B cell (primary cell): Measurements from ENCODE around the gene NELL2. TPM values are rescaled to one million over a fixed set of nuclear protein-coding genes. Genes with fewer than 3 reads are reported as not detected.

Experiments used
- ATAC-seq: fragments of 200-7000 bp; cut with Tn5 transposase; one replicate; pipeline ENCODE4 v1.10.0; 2021; ENCODE audit warnings: low read depth, mild to moderate bottlenecking, moderate number of reproducible peaks, moderate library complexity
- CTCF ChIA-PET: fragments of 350-600 bp; sonication (Branson Sonifier 250); formaldehyde crosslinking; loops from one replicate; lab custom pipeline; 2021; ENCODE audit warnings: antibody characterized with exemption, inconsistent platforms; lab: Charles Lee
- POLR2A ChIA-PET: fragments of 350-600 bp; sonication (Branson Sonifier 250); formaldehyde crosslinking; loops from one replicate; lab custom pipeline; 2021; ENCODE audit warnings: antibody characterized with exemption; lab: Charles Lee
- DNase-seq: peaks from one replicate; pipeline ENCODE4 v3.0.0; 2013
- H2AFZ ChIP-seq: 2 replicates; pipeline ENCODE4 v1.6.1; 2012; ENCODE audit warnings: mild to moderate bottlenecking, low read depth, low read length; ENCODE audit not compliant: insufficient read depth, poor library complexity, severe bottlenecking
- H3K27ac ChIP-seq, 2 donors: 1 replicate in 1 of 2; 2 replicates in 1 of 2; pipeline ENCODE4 v1.5.1; 2012 to 2013; ENCODE audit warnings: low read length in 2 of 2, mild to moderate bottlenecking in 2 of 2, moderate library complexity in 1 of 2
- H3K27me3 ChIP-seq, 4 experiments: fragments of 200-600 bp in 1 of 4; sonication (generic) in 1 of 4; replicated peaks in 1 of 4; 1 replicate in 2 of 4; 2 replicates in 2 of 4; pipeline versions ENCODE4 v1.6.1 to v1.7.0; 2013 to 2016; ENCODE audit warnings: low read length in 3 of 4, mild to moderate bottlenecking in 2 of 4, mixed read lengths in 1 of 4, moderate library complexity in 1 of 4; ENCODE audit not compliant: insufficient read depth in 4 of 4, control insufficient read depth in 3 of 4; ENCODE audit errors: control extremely low read depth in 1 of 4
- H3K36me3 ChIP-seq, 2 experiments: replicated peaks in 1 of 2; 1 replicate in 1 of 2; 2 replicates in 1 of 2; pipeline versions ENCODE4 v1.6.1 to v1.7.1; 2013; ENCODE audit warnings: low read length in 1 of 2; ENCODE audit not compliant: insufficient read depth in 2 of 2, control insufficient read depth in 1 of 2; ENCODE audit errors: control extremely low read depth in 1 of 2, extremely low read depth in 1 of 2
- H3K4me1 ChIP-seq, 2 donors: fragments of 200-600 bp in 1 of 2; sonication (generic) in 1 of 2; 1 replicate in 1 of 2; 2 replicates in 1 of 2; pipeline versions ENCODE4 v1.5.1 to v1.6.1; 2013 to 2017; ENCODE audit warnings: low read length in 2 of 2; ENCODE audit not compliant: control insufficient read depth in 2 of 2, insufficient read depth in 2 of 2
- H3K4me2 ChIP-seq: replicated peaks from 2 replicates; pipeline ENCODE3; 2012; ENCODE audit warnings: mild to moderate bottlenecking, low read depth, low read length; ENCODE audit not compliant: poor library complexity, severe bottlenecking
- H3K4me3 ChIP-seq, 5 experiments: fragments of 200-600 bp in 1 of 5; sonication (generic) in 1 of 5; 1 replicate in 3 of 5; 2 replicates in 2 of 5; pipeline versions ENCODE4 v1.5.1 to v1.7.0; 2011 to 2016; ENCODE audit warnings: low read length in 4 of 5, mild to moderate bottlenecking in 4 of 5, low read depth in 2 of 5, control low read depth in 1 of 5, moderate library complexity in 1 of 5; ENCODE audit not compliant: insufficient read depth in 1 of 5; ENCODE audit errors: control extremely low read depth in 1 of 5, extremely low read depth in 1 of 5
- H3K79me2 ChIP-seq: fragments of 200-600 bp; sonication (generic); one replicate; pipeline ENCODE4 v1.6.0; 2016; ENCODE audit warnings: low read length; ENCODE audit not compliant: control insufficient read depth, insufficient read depth
- H3K9ac ChIP-seq: fragments of 200-600 bp; sonication (generic); 2 replicates; pipeline ENCODE4 v1.6.1; 2017; ENCODE audit warnings: mild to moderate bottlenecking, low read length, moderate library complexity
- H3K9me3 ChIP-seq, 3 donors: one replicate each; pipeline versions ENCODE4 v1.6.1 to v1.7.1; 2013; ENCODE audit warnings: low read length in 2 of 3; ENCODE audit not compliant: control insufficient read depth in 2 of 3, insufficient read depth in 1 of 3; ENCODE audit errors: control extremely low read depth in 1 of 3
- H4K20me1 ChIP-seq: 2 replicates; pipeline ENCODE4 v1.6.0; 2012; ENCODE audit warnings: mild to moderate bottlenecking, low read length; ENCODE audit not compliant: insufficient read depth, control insufficient read depth, poor library complexity, severe bottlenecking
- H3K27ac Mint-ChIP-seq: one replicate; pipeline ENCODE4 v1.8.0; 2021; ENCODE audit warnings: mixed read lengths
- H3K27me3 Mint-ChIP-seq: one replicate; pipeline ENCODE4 v1.8.0; 2021; ENCODE audit warnings: mixed read lengths
- H3K4me1 Mint-ChIP-seq: one replicate; pipeline ENCODE4 v1.8.0; 2021; ENCODE audit warnings: mixed read lengths
- H3K4me3 Mint-ChIP-seq: one replicate; pipeline ENCODE4 v1.8.0; 2021; ENCODE audit warnings: mixed read lengths
- H3K9me3 Mint-ChIP-seq: one replicate; pipeline ENCODE4 v1.8.0; 2022; ENCODE audit warnings: mixed read lengths; ENCODE audit not compliant: insufficient read depth
- CTCF ChIP-seq: fragments of 200-600 bp; IDR thresholded peaks from one replicate; pipeline ENCODE4 v1.8.0; 2022; ENCODE audit warnings: antibody characterized with exemption, mild to moderate bottlenecking
- EZH2 ChIP-seq: IDR thresholded peaks from 2 replicates; pipeline ENCODE4 v1.6.1; 2012; ENCODE audit warnings: borderline replicate concordance, low read depth, mild to moderate bottlenecking, moderate library complexity, low read length; ENCODE audit not compliant: insufficient read depth, poor library complexity, severe bottlenecking
- WGBS: methylation state at CpG from one replicate; pipeline ENCODE4 v1.1.5; 2013; ENCODE audit warnings: missing lambda C conversion rate; ENCODE audit not compliant: insufficient coverage; 5-methylcytosine and 5-hydroxymethylcytosine counted together
- intact Hi-C: fragments of 100-400 bp; cut with micrococcal nuclease; formaldehyde crosslinking; loops from one replicate; pipeline ENCODE4 v1.10.0; 2022
- polyA plus RNA-seq: library from polyadenylated mRNA; depleted of rRNA; stranded (reverse); fragments of >200 nt; gene quantifications from 2 replicates; pipeline ENCODE4 v1.2.3, GENCODE V29; 2012
- total RNA-seq, 2 donors: library from RNA; stranded (reverse); fragments of 120-200 nt in 1 of 2; gene quantifications; 1 replicate in 1 of 2; 2 replicates in 1 of 2; pipeline versions ENCODE4 v1.2.3 to v1.2.4, GENCODE V29; 2013 to 2022

The NELL2 gene
- total and polyA plus RNA-seq, 2 donors (not counting 1 experiment from before 2014, with no cell fraction given), result 0.22 TPM; not detected in 1

DNA sequence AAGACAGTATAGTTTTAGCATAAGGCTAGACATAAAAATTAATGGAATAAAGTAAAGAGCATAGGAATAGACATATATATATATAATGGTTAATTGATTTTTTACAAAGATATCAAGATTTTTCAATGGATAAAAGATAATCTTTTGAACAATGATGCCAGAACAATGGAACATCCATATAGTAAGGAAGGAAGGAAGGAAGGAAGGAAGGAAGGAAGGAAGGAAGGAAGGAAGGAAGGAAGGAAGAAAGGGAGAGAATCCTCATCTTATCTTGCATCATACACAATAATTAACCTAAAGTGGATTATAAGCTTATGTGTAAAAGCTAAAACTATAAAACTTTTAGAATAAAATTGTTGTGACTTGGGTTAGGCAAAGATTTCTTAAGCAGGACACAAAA is 9.8 kb upstream of the NELL2 start:
- no peaks in the 10 kb centered on the region for H3K27me3 ChIP-seq
- intact Hi-C loops, result no loop called here
- ATAC-seq (no peak), DNase-seq (no peak)
- H2AFZ ChIP-seq, result no peak overlapping the region
- no peaks in the 10 kb centered on the region for H3K4me1 ChIP-seq
- no peak overlapping the region for H3K27ac ChIP-seq
- no peak overlapping the region for H3K4me3 Mint-ChIP-seq
- no peaks in the 10 kb centered on the region for H3K4me1 Mint-ChIP-seq
- ChIA-PET POLR2A (no interaction called here), CTCF (no interaction called here)
- peaks cover 6% of the 10 kb centered on the region for H3K9me3 Mint-ChIP-seq
- H4K20me1 ChIP-seq, result no peaks in the 10 kb centered on the region
- peaks cover 7% of the 10 kb centered on the region for H3K27me3 Mint-ChIP-seq
- no peak overlapping the region for H3K9ac ChIP-seq
- no peak overlapping the region for H3K4me3 ChIP-seq
- H3K27ac Mint-ChIP-seq, result no peak overlapping the region
- TF ChIP-seq EZH2 (no peak), CTCF (no peak)
- no peaks in the 10 kb centered on the region for H3K79me2 ChIP-seq
- H3K4me2 ChIP-seq, result no peak overlapping the region
- no peaks in the 10 kb centered on the region for H3K36me3 ChIP-seq
- H3K9me3 ChIP-seq, result peaks cover 2 to 12% (median 6%) of the 10 kb centered on the region in 3 donors

- H2AFZ ChIP-seq, result no peak overlapping the region
- Mint-ChIP-seq H3K4me1 (peaks cover 4% of the 10 kb centered on the region), H3K27me3 (peaks cover 24% of the 10 kb centered on the region), H3K27ac (no peak overlapping the region), H3K9me3 (peaks cover 15% of the 10 kb centered on the region), H3K4me3 (no peak overlapping the region)
- DNase-seq, result no peak
- peaks cover 0 to 15% (median 5%) of the 10 kb centered on the region in 4 experiments for H3K27me3 ChIP-seq
- no peak overlapping the region for H3K27ac ChIP-seq
- H3K4me3 ChIP-seq, result no peak overlapping the region
- no peak overlapping the region for H3K9ac ChIP-seq
- H3K4me2 ChIP-seq, result no peak overlapping the region
- ChIA-PET CTCF (no interaction called here), POLR2A (no interaction called here)
- intact Hi-C loops, result no loop called here
- peaks cover 2 to 17% (median 14%) of the 10 kb centered on the region in 3 donors for H3K9me3 ChIP-seq
- no peaks in the 10 kb centered on the region for H4K20me1 ChIP-seq
- no peak for ATAC-seq
- H3K79me2 ChIP-seq, result no peaks in the 10 kb centered on the region
- peaks cover 5 to 8% of the 10 kb centered on the region in 2 donors for H3K4me1 ChIP-seq
- no peaks in the 10 kb centered on the region for H3K36me3 ChIP-seq
- TF ChIP-seq EZH2, result no peak
- TF ChIP-seq CTCF, result no peak
- no CpG with 5 or more reads among the region's 1 CpG for WGBS
Observed at GRCh38 chr12:44881197-44881596, 5.1 kb upstream of the NELL2 start.
